HG03457 (cell line): ENCODE results near the gene OR10J4.
"Not testable (repeated sequence)": the region's sequence is repeated elsewhere in the genome, so short reads cannot be mapped to it uniquely, and the experiment has no call there.

Source experiments
- ATAC-seq: cut with Tn5 transposase; IDR thresholded peaks from one replicate; pipeline ENCODE4 v1.9.1; 2021; ENCODE audit warnings: moderate number of reproducible peaks; ENCODE audit not compliant: unreplicated experiment

Gene OR10J4

GRCh38 chr1:159431904-159432303, at the start of gene OR10J4:
OR10J4 (plus strand) TSS chr1:159432204.
- no peak for ATAC-seq

- no peak for ATAC-seq
Measured at GRCh38 chr1:159406821-159407220, 25.2 kb upstream of the OR10J4 start.

- no peak for ATAC-seq
Measured at GRCh38 chr1:159408862-159409400, 23.1 kb upstream of the OR10J4 start.

- no peak for ATAC-seq
Measured at GRCh38 chr1:159421821-159422220, 10.2 kb upstream of the OR10J4 start.

GRCh38 chr1:159428536-159428935, 3.5 kb upstream of the OR10J4 start:
- ATAC-seq: no peak

GRCh38 chr1:159429074-159429861, 2.7 kb upstream of the OR10J4 start:
- ATAC-seq: no peak

GRCh38 chr1:159430985-159431384, 1.0 kb upstream of the OR10J4 start:
- no peak for ATAC-seq

- no peak for ATAC-seq
Measured at GRCh38 chr1:159436469-159436868, 4.5 kb downstream of the OR10J4 start.

GRCh38 chr1:159439422-159439821, 7.4 kb downstream of the OR10J4 start, which contains the start of gene OR10J1:
OR10J1 (plus strand) TSS chr1:159439722; CDS start chr1:159439792, 70 bp downstream.
- ATAC-seq: no peak

- ATAC-seq: no peak
Measured at GRCh38 chr1:159441360-159441759, 9.4 kb downstream of the OR10J4 start.

GRCh38 chr1:159442428-159442827, 10.4 kb downstream of the OR10J4 start:
- no peak for ATAC-seq

GRCh38 chr1:159443066-159443750, 11.2 kb downstream of the OR10J4 start:
- ATAC-seq: no peak

GRCh38 chr1:159444511-159444910, 12.5 kb downstream of the OR10J4 start:
- ATAC-seq: no peak

GRCh38 chr1:159448181-159448580, 16.2 kb downstream of the OR10J4 start:
- no peak for ATAC-seq

GRCh38 chr1:159449605-159450004, 17.6 kb downstream of the OR10J4 start:
- ATAC-seq: not testable (repeated sequence)

GRCh38 chr1:159459551-159459950, 27.5 kb downstream of the OR10J4 start:
- ATAC-seq: no peak

- ATAC-seq: no peak
Measured at GRCh38 chr1:159465191-159465603, 33.2 kb downstream of the OR10J4 start.

- ATAC-seq: no peak
Measured at GRCh38 chr1:159468321-159468720, 36.3 kb downstream of the OR10J4 start.

GRCh38 chr1:159469921-159470533, 38.0 kb downstream of the OR10J4 start:
- ATAC-seq: no peak

- no peak for ATAC-seq
Measured at GRCh38 chr1:159473335-159473734, 41.3 kb downstream of the OR10J4 start.

GRCh38 chr1:159474926-159475325, 42.9 kb downstream of the OR10J4 start:
- ATAC-seq: no peak
